OCI-LY7 (cell line): ENCODE results near the gene SCUBE3. TPM values are rescaled to one million over a fixed set of nuclear protein-coding genes. Genes with fewer than 3 reads are reported as not detected.

Source experiments
- BruUV-seq: library from RNA; stranded (reverse); fragments of 400-500 nt; replicated peaks from 2 replicates; lab custom pipeline; 2021; lab: Mats Ljungman, UMichigan
- CTCF ChIA-PET: fragments of 300-600 bp; sonication (Branson Sonifier 250); formaldehyde crosslinking; loops from one replicate; lab custom pipeline; 2022; ENCODE audit warnings: antibody characterized with exemption; ENCODE audit not compliant: unreplicated experiment; lab: Charles Lee
- POLR2A ChIA-PET: fragments of 300-600 bp; sonication (Branson Sonifier 250); formaldehyde crosslinking; loops from one replicate; lab custom pipeline; 2022; ENCODE audit warnings: antibody characterized with exemption; lab: Charles Lee
- DNase-seq: peaks from one replicate; pipeline ENCODE4 v3.0.0-alpha.2; 2015; ENCODE audit warnings: low spot score
- H2AFZ ChIP-seq: fragments of 200-600 bp; sonication (generic), shearing (Covaris generic); 2 replicates; pipeline ENCODE4 v1.6.1; 2014; ENCODE audit warnings: mild to moderate bottlenecking, antibody characterized with exemption, low read length, moderate library complexity
- H3K27ac ChIP-seq: fragments of 200-600 bp; sonication (generic); 2 replicates; pipeline ENCODE4 v1.5.1; 2014; ENCODE audit warnings: mixed run types, low read depth, mild to moderate bottlenecking, moderate library complexity, low read length, inconsistent platforms; ENCODE audit not compliant: poor library complexity, severe bottlenecking
- H3K36me3 ChIP-seq: fragments of 200-600 bp; sonication (generic); 2 replicates; pipeline ENCODE4 v1.6.1; 2014; ENCODE audit warnings: mild to moderate bottlenecking, antibody characterized with exemption, low read length, moderate library complexity, mixed read lengths; ENCODE audit not compliant: insufficient read depth
- H3K4me1 ChIP-seq: fragments of 200-600 bp; sonication (generic); 2 replicates; pipeline ENCODE4 v1.5.1; 2014; ENCODE audit warnings: mild to moderate bottlenecking, low read length; ENCODE audit not compliant: insufficient read depth, poor library complexity, severe bottlenecking
- H3K4me2 ChIP-seq: fragments of 200-600 bp; sonication (generic); 2 replicates; pipeline ENCODE4 v1.6.1; 2014; ENCODE audit warnings: mild to moderate bottlenecking, low read length
- H3K4me3 ChIP-seq: fragments of 200-600 bp; sonication (generic); 2 replicates; pipeline ENCODE4 v1.5.1; 2014; ENCODE audit warnings: mild to moderate bottlenecking, low read depth, low read length; ENCODE audit not compliant: poor library complexity, severe bottlenecking
- H3K79me2 ChIP-seq: fragments of 200-600 bp; sonication (generic); 2 replicates; pipeline ENCODE4 v1.6.1; 2016; ENCODE audit warnings: low read depth, mild to moderate bottlenecking, low read length, moderate library complexity, mixed read lengths; ENCODE audit not compliant: insufficient read depth
- H3K9me2 ChIP-seq: fragments of 200-600 bp; sonication (generic); 2 replicates; pipeline ENCODE4 v1.6.1; 2016; ENCODE audit warnings: mild to moderate bottlenecking, low read length, mixed read lengths; ENCODE audit not compliant: insufficient read depth
- H3K9me3 ChIP-seq: fragments of 200-600 bp; sonication (generic); 2 replicates; pipeline ENCODE4 v1.6.1; 2014; ENCODE audit warnings: mild to moderate bottlenecking, mixed run types, low read length, mixed read lengths
- H4K20me1 ChIP-seq: fragments of 200-600 bp; sonication (generic); 2 replicates; pipeline ENCODE4 v1.6.1; 2014; ENCODE audit warnings: mild to moderate bottlenecking, antibody characterized with exemption, low read length, moderate library complexity, mixed read lengths; ENCODE audit not compliant: insufficient read depth
- EZH2phosphoT487 ChIP-seq: fragments of 200-600 bp; sonication (generic); IDR thresholded peaks from 2 replicates; pipeline ENCODE4 v1.6.1; 2018; ENCODE audit warnings: low read depth, borderline replicate concordance, mild to moderate bottlenecking, mixed run types, antibody characterized with exemption, low read length, moderate library complexity, mixed read lengths
- intact Hi-C: fragments of 100-400 bp; cut with micrococcal nuclease; formaldehyde crosslinking; loops from one replicate; pipeline ENCODE4 v1.10.0; 2022; ENCODE audit not compliant: unreplicated experiment
- total RNA-seq, 2 experiments: library from RNA; depleted of rRNA in 1 of 2; stranded (reverse); fragments of >200 nt in 1 of 2; shearing (Covaris generic) in 1 of 2; gene quantifications; 2 replicates each; pipeline ENCODE4 v1.2.3, GENCODE V29; 2014 to 2022
- TF ChIP-seq, protein P1 (sequence below): fragments of 200-600 bp; sonication (generic); conservative IDR thresholded peaks from 2 replicates; pipeline ENCODE4 v1.5.1; 2014; ENCODE audit warnings: mild to moderate bottlenecking, antibody characterized with exemption, low read length, moderate library complexity, mixed read lengths

Gene SCUBE3
- total RNA-seq, 2 experiments from 2014 or later = not detected

DNA sequence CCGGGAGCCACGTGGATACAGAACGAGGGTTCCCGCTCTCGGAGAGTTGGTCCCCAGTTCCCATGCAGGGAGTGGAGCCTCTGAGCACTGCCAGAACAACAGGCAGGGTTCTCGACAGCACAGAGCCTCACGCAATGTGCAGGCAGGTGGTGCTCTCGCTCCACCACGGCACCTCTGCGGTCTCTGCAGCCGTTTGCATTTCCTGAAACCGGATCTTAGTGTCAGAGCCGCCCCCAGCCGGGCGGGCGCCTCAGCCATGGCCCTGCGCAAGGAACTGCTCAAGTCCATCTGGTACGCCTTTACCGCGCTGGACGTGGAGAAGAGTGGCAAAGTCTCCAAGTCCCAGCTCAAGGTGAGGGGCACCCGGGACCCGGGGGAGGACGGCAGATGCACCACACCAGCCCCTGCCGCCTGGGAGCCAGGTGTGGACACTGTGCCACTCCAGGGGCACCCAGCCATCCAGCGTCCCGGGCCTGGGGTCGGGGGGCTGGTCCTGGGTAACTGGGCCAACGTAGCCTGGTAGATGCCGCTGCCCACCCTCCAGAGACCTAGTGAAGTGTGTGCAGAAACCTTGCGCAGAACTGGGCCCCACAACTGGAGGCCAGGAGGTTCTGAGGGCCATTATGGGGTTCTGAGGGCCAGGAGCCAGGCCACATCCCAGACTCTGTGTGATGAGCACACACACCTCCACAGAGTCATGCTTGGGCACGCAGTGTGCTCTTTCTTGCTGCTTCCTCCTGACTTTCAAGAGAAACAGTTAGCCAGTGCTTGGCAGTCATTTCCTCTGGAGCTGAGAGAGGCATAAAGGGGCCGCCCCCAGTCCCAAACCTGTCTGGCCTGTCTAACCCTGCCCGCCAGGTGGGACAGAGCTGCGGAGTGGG is 84.1 kb downstream of the SCUBE3 start, which contains the start of gene DEF6:
Gene DEF6, plus strand, starts transcription at position 218 of the 881 bp plus-strand sequence. Its CDS starts 39 bp downstream, at position 257.
- Histone ChIP-seq H2AFZ (peak within 1 kb of the TSS; percentile 79), H3K27ac (peak within 1 kb of the TSS; percentile 82), H3K9me3 (no peaks in the 10 kb centered on the region), H3K4me2 (peak within 1 kb of the TSS; percentile 98), H3K79me2 (peaks cover 35% of the 10 kb centered on the region; the same call in 1 of the 2 replicates), H4K20me1 (no peaks in the 10 kb centered on the region), H3K4me1 (peaks cover 60% of the 10 kb centered on the region), H3K4me3 (peak within 1 kb of the TSS; percentile 94), H3K9me2 (no peaks in the 10 kb centered on the region), H3K36me3 (peaks cover 48% of the 10 kb centered on the region; the same call in 1 of the 2 replicates)
- DNase-seq = peak; percentile 93
- CTCF ChIA-PET = interaction anchor here (0.6 to 2.9 kb wide), 4 partner anchors 13 to 225 kb away, joined by 3 to 19 read pairs (median 4); no protein-coding TSS in a partner anchor
- TF ChIP-seq, protein P1, sequence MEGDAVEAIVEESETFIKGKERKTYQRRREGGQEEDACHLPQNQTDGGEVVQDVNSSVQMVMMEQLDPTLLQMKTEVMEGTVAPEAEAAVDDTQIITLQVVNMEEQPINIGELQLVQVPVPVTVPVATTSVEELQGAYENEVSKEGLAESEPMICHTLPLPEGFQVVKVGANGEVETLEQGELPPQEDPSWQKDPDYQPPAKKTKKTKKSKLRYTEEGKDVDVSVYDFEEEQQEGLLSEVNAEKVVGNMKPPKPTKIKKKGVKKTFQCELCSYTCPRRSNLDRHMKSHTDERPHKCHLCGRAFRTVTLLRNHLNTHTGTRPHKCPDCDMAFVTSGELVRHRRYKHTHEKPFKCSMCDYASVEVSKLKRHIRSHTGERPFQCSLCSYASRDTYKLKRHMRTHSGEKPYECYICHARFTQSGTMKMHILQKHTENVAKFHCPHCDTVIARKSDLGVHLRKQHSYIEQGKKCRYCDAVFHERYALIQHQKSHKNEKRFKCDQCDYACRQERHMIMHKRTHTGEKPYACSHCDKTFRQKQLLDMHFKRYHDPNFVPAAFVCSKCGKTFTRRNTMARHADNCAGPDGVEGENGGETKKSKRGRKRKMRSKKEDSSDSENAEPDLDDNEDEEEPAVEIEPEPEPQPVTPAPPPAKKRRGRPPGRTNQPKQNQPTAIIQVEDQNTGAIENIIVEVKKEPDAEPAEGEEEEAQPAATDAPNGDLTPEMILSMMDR = peak; percentile 90
- TF ChIP-seq EZH2phosphoT487 = no peak
- no TSS peak for BruUV-seq
- POLR2A ChIA-PET = interaction anchor here (0.6 to 1.6 kb wide), 6 partner anchors 13 to 154 kb away, joined by 3 to 5 read pairs (median 4); partner anchors contain the start of gene FANCE
- intact Hi-C loops = loop anchor here (1.0 kb wide), 4 partner anchors 29 to 170 kb away; partner anchors contain the start of genes PPARD and RPL10A

DNA sequence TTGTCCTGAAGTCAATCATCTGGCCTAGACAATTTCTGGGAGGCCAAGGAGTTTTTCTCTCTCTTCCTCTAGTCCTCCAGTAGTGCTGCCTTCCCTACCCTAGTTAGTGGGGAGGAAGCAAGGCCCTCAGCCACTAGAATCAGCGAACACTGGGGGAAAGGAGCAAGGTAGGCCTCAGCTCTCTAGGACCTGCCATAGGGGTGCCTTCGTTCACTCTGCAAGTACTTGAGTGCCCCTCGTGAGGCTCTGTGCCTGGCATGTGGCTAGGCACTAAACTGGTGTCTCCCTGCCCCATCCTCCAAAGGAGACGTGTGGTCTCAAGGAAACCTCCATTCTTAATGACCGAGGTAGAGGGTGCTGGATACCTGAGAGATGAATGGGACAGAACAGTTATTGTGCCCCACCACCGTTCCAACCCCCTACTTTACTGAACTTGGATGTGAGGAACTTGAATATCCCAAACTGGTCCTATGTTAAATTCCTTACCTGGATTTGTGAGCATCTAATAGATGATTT is 84.9 kb downstream of the SCUBE3 start:
- Histone ChIP-seq H3K4me1 (peaks cover 68% of the 10 kb centered on the region), H3K79me2 (peaks cover 41% of the 10 kb centered on the region; the same call in 1 of the 2 replicates), H3K36me3 (peaks cover 40% of the 10 kb centered on the region; the same call in 1 of the 2 replicates), H3K4me3 (peak overlapping the region; percentile 94), H3K9me3 (no peaks in the 10 kb centered on the region), H3K4me2 (peak overlapping the region; percentile 98), H3K9me2 (no peaks in the 10 kb centered on the region), H2AFZ (no peak overlapping the region; the same call in 1 of the 2 replicates), H4K20me1 (no peaks in the 10 kb centered on the region), H3K27ac (peak overlapping the region; percentile 82)
- ChIA-PET POLR2A (interaction anchor here (0.6 to 1.2 kb wide), 3 partner anchors 12 to 153 kb away, joined by 3 to 5 read pairs (median 4); partner anchors contain the start of gene FANCE), CTCF (interaction anchor here (1.1 to 2.9 kb wide), 2 partner anchors 13 to 29 kb away, joined by 5 to 19 read pairs; no protein-coding TSS in a partner anchor)
- intact Hi-C loops = no loop called here
- no TSS peak for BruUV-seq
- no peak for TF ChIP-seq EZH2phosphoT487
- TF ChIP-seq, protein P1 = no peak
- peak; percentile 44 for DNase-seq
